PC-9 (cell line): ENCODE results near the gene MED4. TPM values are rescaled to one million over a fixed set of nuclear protein-coding genes. Genes with fewer than 3 reads are reported as not detected.

Experiments
- BruUV-seq: library from RNA; stranded (reverse); fragments of 400-500 nt; replicated peaks from 2 replicates; lab custom pipeline; 2021; lab: Mats Ljungman, UMichigan
- CTCF ChIA-PET: fragments of 300-600 bp; sonication (Branson Sonifier 250); formaldehyde crosslinking; loops from one replicate; lab custom pipeline; 2022; ENCODE audit warnings: antibody characterized with exemption; lab: Charles Lee
- POLR2A ChIA-PET: fragments of 300-600 bp; sonication (Branson Sonifier 250); formaldehyde crosslinking; loops from one replicate; lab custom pipeline; 2022; ENCODE audit warnings: antibody characterized with exemption; ENCODE audit not compliant: unreplicated experiment; lab: Charles Lee
- DNase-seq, 2 experiments: peaks; one replicate each; pipeline versions ENCODE4 v3.0.0 to v3.0.0-alpha.2; 2015 to 2022; ENCODE audit warnings: mixed read lengths in 1 of 2
- H2AFZ ChIP-seq: fragments of 200-600 bp; sonication (generic); 2 replicates; pipeline ENCODE4 v1.8.1; 2017; ENCODE audit warnings: antibody characterized with exemption
- H3F3A ChIP-seq: fragments of 200-600 bp; sonication (generic); 2 replicates; pipeline ENCODE4 v1.8.1; 2017; ENCODE audit warnings: antibody characterized with exemption, mild to moderate bottlenecking, low read depth; ENCODE audit not compliant: insufficient read depth
- H3K27ac ChIP-seq: fragments of 200-600 bp; sonication (generic); 2 replicates; pipeline ENCODE4 v1.6.1; 2016; ENCODE audit warnings: mixed run types
- H3K27me3 ChIP-seq: fragments of 200-600 bp; sonication (generic); 2 replicates; pipeline ENCODE4 v1.6.1; 2016; ENCODE audit warnings: low read depth, mixed run types; ENCODE audit not compliant: insufficient read depth
- H3K36me3 ChIP-seq: fragments of 200-600 bp; sonication (generic); 2 replicates; pipeline ENCODE4 v1.6.1; 2016; ENCODE audit warnings: low read depth, mixed run types
- H3K4me1 ChIP-seq: fragments of 200-600 bp; sonication (generic); replicated peaks from 2 replicates; pipeline ENCODE4 v1.6.1; 2016; ENCODE audit warnings: mixed run types; ENCODE audit not compliant: insufficient read depth
- H3K4me2 ChIP-seq: fragments of 200-600 bp; sonication (generic); 2 replicates; pipeline ENCODE4 v1.6.1; 2017; ENCODE audit warnings: mixed run types
- H3K4me3 ChIP-seq: fragments of 200-600 bp; sonication (generic); 2 replicates; pipeline ENCODE4 v1.6.1; 2016; ENCODE audit warnings: mixed run types
- H3K79me2 ChIP-seq: fragments of 200-600 bp; sonication (generic); 2 replicates; pipeline ENCODE4 v1.6.1; 2017; ENCODE audit warnings: low read depth, mixed run types
- H3K9me2 ChIP-seq: fragments of 200-600 bp; sonication (generic); 2 replicates; pipeline ENCODE4 v1.8.1; 2017; ENCODE audit warnings: mild to moderate bottlenecking; ENCODE audit not compliant: insufficient read depth
- H3K9me3 ChIP-seq: fragments of 200-600 bp; sonication (generic); 2 replicates; pipeline ENCODE4 v1.8.1; 2016; ENCODE audit warnings: low read depth; ENCODE audit not compliant: insufficient read depth
- H4K20me1 ChIP-seq: fragments of 200-600 bp; sonication (generic); 2 replicates; pipeline ENCODE4 v1.8.1; 2017; ENCODE audit not compliant: insufficient read depth
- CTCF ChIP-seq: fragments of 200-600 bp; sonication (generic); conservative IDR thresholded peaks from 2 replicates; pipeline ENCODE4 v1.6.1; 2017; ENCODE audit warnings: mixed run types, antibody characterized with exemption, mild to moderate bottlenecking, moderate library complexity
- EZH2 ChIP-seq: fragments of 200-600 bp; sonication (generic); IDR thresholded peaks from 2 replicates; pipeline ENCODE4 v1.8.0; 2017; ENCODE audit warnings: antibody characterized with exemption, low read depth
- intact Hi-C: fragments of 100-400 bp; cut with micrococcal nuclease; formaldehyde crosslinking; loops from one replicate; pipeline ENCODE4 v1.10.0; 2022; ENCODE audit not compliant: unreplicated experiment
- total RNA-seq: library from RNA; stranded (reverse); gene quantifications from 2 replicates; pipeline ENCODE4 v1.2.3, GENCODE V29; 2021

Gene MED4
- total RNA-seq, 1 experiment from 2014 or later, result 38.5 TPM

- no peaks in the 10 kb centered on the region for H3K4me1 ChIP-seq
- H3K4me2 ChIP-seq, result no peak overlapping the region
- no peaks in the 10 kb centered on the region for H3K9me3 ChIP-seq
- no peak overlapping the region for H2AFZ ChIP-seq
- TF ChIP-seq EZH2 (no peak), CTCF (no peak)
- no peak for DNase-seq
- no peaks in the 10 kb centered on the region for H3K79me2 ChIP-seq
- no peaks in the 10 kb centered on the region for H4K20me1 ChIP-seq
- H3K27me3 ChIP-seq, result no peaks in the 10 kb centered on the region
- no TSS peak for BruUV-seq
- POLR2A ChIA-PET, result no interaction called here
- H3F3A ChIP-seq, result no peaks in the 10 kb centered on the region
- H3K9me2 ChIP-seq, result no peaks in the 10 kb centered on the region
- CTCF ChIA-PET, result no interaction called here
- H3K27ac ChIP-seq, result no peak overlapping the region
- H3K4me3 ChIP-seq, result no peak overlapping the region
- intact Hi-C loops, result no loop called here
- H3K36me3 ChIP-seq, result no peaks in the 10 kb centered on the region
Measured at GRCh38 chr13:48110132-48110868, 15.4 kb upstream of the MED4 start.

- no peak for TF ChIP-seq EZH2
- no peak for TF ChIP-seq CTCF
- BruUV-seq, result no TSS peak
- Histone ChIP-seq H3K4me2 (no peak overlapping the region), H3F3A (no peaks in the 10 kb centered on the region), H3K9me2 (no peaks in the 10 kb centered on the region), H3K36me3 (no peaks in the 10 kb centered on the region), H3K27ac (no peak overlapping the region), H2AFZ (no peak overlapping the region), H3K4me3 (no peak overlapping the region), H3K27me3 (no peaks in the 10 kb centered on the region), H3K9me3 (no peaks in the 10 kb centered on the region), H3K4me1 (no peaks in the 10 kb centered on the region), H3K79me2 (no peaks in the 10 kb centered on the region), H4K20me1 (no peaks in the 10 kb centered on the region)
- DNase-seq, result no peak
- POLR2A ChIA-PET, result no interaction called here
- CTCF ChIA-PET, result no interaction called here
- intact Hi-C loops, result no loop called here
Measured at GRCh38 chr13:48108106-48108505, 13.2 kb upstream of the MED4 start.

GRCh38 chr13:48097793-48098192 is 2.9 kb upstream of the MED4 start:
- POLR2A ChIA-PET, result no interaction called here
- DNase-seq, result no peak
- intact Hi-C loops, result no loop called here
- no peak for TF ChIP-seq CTCF
- TF ChIP-seq EZH2, result no peak
- H3K79me2 ChIP-seq, result peaks cover 21% of the 10 kb centered on the region
- CTCF ChIA-PET, result no interaction called here
- no peaks in the 10 kb centered on the region for H3K36me3 ChIP-seq
- H3K4me1 ChIP-seq, result peaks cover 12% of the 10 kb centered on the region
- no peaks in the 10 kb centered on the region; the same call in 1 of the 2 replicates for H4K20me1 ChIP-seq
- no peak overlapping the region for H2AFZ ChIP-seq
- no TSS peak for BruUV-seq
- no peaks in the 10 kb centered on the region for H3F3A ChIP-seq
- H3K4me2 ChIP-seq, result no peak overlapping the region
- H3K27ac ChIP-seq, result no peak overlapping the region
- no peaks in the 10 kb centered on the region for H3K9me2 ChIP-seq
- no peaks in the 10 kb centered on the region for H3K27me3 ChIP-seq
- H3K4me3 ChIP-seq, result no peak overlapping the region
- no peaks in the 10 kb centered on the region for H3K9me3 ChIP-seq
